ENCODE results near the gene SH3BP5. TPM values are rescaled to one million over a fixed set of nuclear protein-coding genes. Genes with fewer than 3 reads are reported as not detected.
"Not testable (repeated sequence)": the region's sequence is repeated elsewhere in the genome, so short reads cannot be mapped to it uniquely, and the experiment has no call there.

The SH3BP5 gene
- total RNA-seq, 1 donor from 2014 or later, result 24.0 TPM

- no peak overlapping the region for H3K4me3 ChIP-seq (ENCODE audit: low read length in 3 of 3)
- no peak overlapping the region for H3K27ac ChIP-seq (ENCODE audit: low read depth, low read length)
These were observed 29.3 kb upstream of the SH3BP5 start for GRCh38 chr3:15361494-15362214.

GRCh38 chr3:15360788-15361493, 28.6 kb upstream of the SH3BP5 start:
- no peak overlapping the region for H3K4me3 ChIP-seq (ENCODE audit: low read length in 3 of 3)
- H3K27me3 ChIP-seq (ENCODE audit: control insufficient read depth in 3 of 3, insufficient read depth in 3 of 3, low read length in 3 of 3), result no peaks in the 10 kb centered on the region
- no peaks in the 10 kb centered on the region for H3K36me3 ChIP-seq (ENCODE audit: control insufficient read depth in 3 of 3, insufficient read depth in 3 of 3, low read length in 3 of 3)
- H3K4me1 ChIP-seq (ENCODE audit: control insufficient read depth in 3 of 3, insufficient read depth in 3 of 3, low read length in 3 of 3), result peaks cover 3 to 7% (median 4%) of the 10 kb centered on the region in 3 donors
- no peaks in the 10 kb centered on the region for H3K9me3 ChIP-seq (ENCODE audit: control insufficient read depth in 3 of 3, low read length in 3 of 3)
- no peak overlapping the region for H3K27ac ChIP-seq (ENCODE audit: low read depth, low read length)
- no peak overlapping the region for H3K9ac ChIP-seq (ENCODE audit: low read depth in 1 of 3, low read length in 3 of 3)

More at GRCh38 chr3:15361494-15362214, 29.3 kb upstream of the SH3BP5 start:
- H3K36me3 ChIP-seq (ENCODE audit: control insufficient read depth in 3 of 3, insufficient read depth in 3 of 3, low read length in 3 of 3), result no peaks in the 10 kb centered on the region
- H3K27me3 ChIP-seq (ENCODE audit: control insufficient read depth in 3 of 3, insufficient read depth in 3 of 3, low read length in 3 of 3), result no peaks in the 10 kb centered on the region
- H3K4me1 ChIP-seq (ENCODE audit: control insufficient read depth in 3 of 3, insufficient read depth in 3 of 3, low read length in 3 of 3), result peaks cover 3 to 4% (median 4%) of the 10 kb centered on the region in 3 donors
- H3K9me3 ChIP-seq (ENCODE audit: control insufficient read depth in 3 of 3, low read length in 3 of 3), result no peaks in the 10 kb centered on the region
- no peak overlapping the region for H3K9ac ChIP-seq (ENCODE audit: low read depth in 1 of 3, low read length in 3 of 3)

GRCh38 chr3:15359677-15360397, 27.5 kb upstream of the SH3BP5 start:
- Histone ChIP-seq H3K4me1 (ENCODE audit: control insufficient read depth in 3 of 3, insufficient read depth in 3 of 3, low read length in 3 of 3) (peaks cover 3 to 7% (median 4%) of the 10 kb centered on the region in 3 donors), H3K9me3 (ENCODE audit: control insufficient read depth in 3 of 3, low read length in 3 of 3) (no peaks in the 10 kb centered on the region), H3K9ac (ENCODE audit: low read depth in 1 of 3, low read length in 3 of 3) (no peak overlapping the region), H3K4me3 (ENCODE audit: low read length in 3 of 3) (no peak overlapping the region), H3K36me3 (ENCODE audit: control insufficient read depth in 3 of 3, insufficient read depth in 3 of 3, low read length in 3 of 3) (no peaks in the 10 kb centered on the region), H3K27me3 (ENCODE audit: control insufficient read depth in 3 of 3, insufficient read depth in 3 of 3, low read length in 3 of 3) (no peaks in the 10 kb centered on the region), H3K27ac (ENCODE audit: low read depth, low read length) (no peak overlapping the region)

- H3K27ac ChIP-seq (ENCODE audit: low read depth, low read length), result peak overlapping the region; percentile 19
- H3K9ac ChIP-seq (ENCODE audit: low read depth in 1 of 3, low read length in 3 of 3); H3K36me3 ChIP-seq (ENCODE audit: control insufficient read depth in 3 of 3, insufficient read depth in 3 of 3, low read length in 3 of 3); H3K4me3 ChIP-seq (ENCODE audit: low read length in 3 of 3); H3K4me1 ChIP-seq (ENCODE audit: control insufficient read depth in 3 of 3, insufficient read depth in 3 of 3, low read length in 3 of 3); H3K27me3 ChIP-seq (ENCODE audit: control insufficient read depth in 3 of 3, insufficient read depth in 3 of 3, low read length in 3 of 3); H3K9me3 ChIP-seq (ENCODE audit: control insufficient read depth in 3 of 3, low read length in 3 of 3): not testable (repeated sequence)
These were observed 24.3 kb upstream of the SH3BP5 start for GRCh38 chr3:15356651-15357061.

- H3K9ac ChIP-seq (ENCODE audit: low read depth in 1 of 3, low read length in 3 of 3), result no peak overlapping the region
- H3K36me3 ChIP-seq (ENCODE audit: control insufficient read depth in 3 of 3, insufficient read depth in 3 of 3, low read length in 3 of 3), result no peaks in the 10 kb centered on the region
- no peak overlapping the region for H3K4me3 ChIP-seq (ENCODE audit: low read length in 3 of 3)
- peak overlapping the region; percentile 19 for H3K27ac ChIP-seq (ENCODE audit: low read depth, low read length)
- H3K4me1 ChIP-seq (ENCODE audit: control insufficient read depth in 3 of 3, insufficient read depth in 3 of 3, low read length in 3 of 3), result peaks cover 0 to 3% (median 0%) of the 10 kb centered on the region in 3 donors
- no peaks in the 10 kb centered on the region for H3K27me3 ChIP-seq (ENCODE audit: control insufficient read depth in 3 of 3, insufficient read depth in 3 of 3, low read length in 3 of 3)
- peaks cover 0 to 4% (median 0%) of the 10 kb centered on the region in 3 donors for H3K9me3 ChIP-seq (ENCODE audit: control insufficient read depth in 3 of 3, low read length in 3 of 3)
These were observed 23.8 kb upstream of the SH3BP5 start for GRCh38 chr3:15356176-15356575.

- H3K9ac ChIP-seq (ENCODE audit: low read depth in 1 of 3, low read length in 3 of 3), result no peak overlapping the region
- H3K36me3 ChIP-seq (ENCODE audit: control insufficient read depth in 3 of 3, insufficient read depth in 3 of 3, low read length in 3 of 3), result no peaks in the 10 kb centered on the region
- H3K4me3 ChIP-seq (ENCODE audit: low read length in 3 of 3), result no peak overlapping the region
- H3K27me3 ChIP-seq (ENCODE audit: control insufficient read depth in 3 of 3, insufficient read depth in 3 of 3, low read length in 3 of 3), result no peaks in the 10 kb centered on the region
- H3K27ac ChIP-seq (ENCODE audit: low read depth, low read length), result no peak overlapping the region
- peaks cover 0 to 3% (median 0%) of the 10 kb centered on the region in 3 donors for H3K4me1 ChIP-seq (ENCODE audit: control insufficient read depth in 3 of 3, insufficient read depth in 3 of 3, low read length in 3 of 3)
- H3K9me3 ChIP-seq (ENCODE audit: control insufficient read depth in 3 of 3, low read length in 3 of 3), result peaks cover 0 to 5% (median 0%) of the 10 kb centered on the region in 3 donors
These were observed 22.7 kb upstream of the SH3BP5 start for GRCh38 chr3:15355086-15355485.

GRCh38 chr3:15354485-15354884, 22.1 kb upstream of the SH3BP5 start:
- Histone ChIP-seq H3K27me3 (ENCODE audit: control insufficient read depth in 3 of 3, insufficient read depth in 3 of 3, low read length in 3 of 3) (no peaks in the 10 kb centered on the region), H3K4me1 (ENCODE audit: control insufficient read depth in 3 of 3, insufficient read depth in 3 of 3, low read length in 3 of 3) (peaks cover 0 to 3% (median 0%) of the 10 kb centered on the region in 3 donors), H3K27ac (ENCODE audit: low read depth, low read length) (no peak overlapping the region), H3K9me3 (ENCODE audit: control insufficient read depth in 3 of 3, low read length in 3 of 3) (peaks cover 0 to 5% (median 0%) of the 10 kb centered on the region in 3 donors), H3K4me3 (ENCODE audit: low read length in 3 of 3) (no peak overlapping the region), H3K36me3 (ENCODE audit: control insufficient read depth in 3 of 3, insufficient read depth in 3 of 3, low read length in 3 of 3) (no peaks in the 10 kb centered on the region), H3K9ac (ENCODE audit: low read depth in 1 of 3, low read length in 3 of 3) (no peak overlapping the region)

- Histone ChIP-seq H3K27ac (ENCODE audit: low read depth, low read length) (no peak overlapping the region), H3K9ac (ENCODE audit: low read depth in 1 of 3, low read length in 3 of 3) (no peak overlapping the region), H3K4me1 (ENCODE audit: control insufficient read depth in 3 of 3, insufficient read depth in 3 of 3, low read length in 3 of 3) (peaks cover 7 to 8% (median 8%) of the 10 kb centered on the region in 3 donors), H3K9me3 (ENCODE audit: control insufficient read depth in 3 of 3, low read length in 3 of 3) (peaks cover 0 to 5% (median 0%) of the 10 kb centered on the region in 3 donors), H3K4me3 (ENCODE audit: low read length in 3 of 3) (no peak overlapping the region), H3K27me3 (ENCODE audit: control insufficient read depth in 3 of 3, insufficient read depth in 3 of 3, low read length in 3 of 3) (no peaks in the 10 kb centered on the region), H3K36me3 (ENCODE audit: control insufficient read depth in 3 of 3, insufficient read depth in 3 of 3, low read length in 3 of 3) (no peaks in the 10 kb centered on the region)
These were observed 17.8 kb upstream of the SH3BP5 start for GRCh38 chr3:15350141-15350540.

- not testable (repeated sequence) for H3K9me3 ChIP-seq (ENCODE audit: control insufficient read depth in 3 of 3, low read length in 3 of 3); H3K36me3 ChIP-seq (ENCODE audit: control insufficient read depth in 3 of 3, insufficient read depth in 3 of 3, low read length in 3 of 3); H3K27ac ChIP-seq (ENCODE audit: low read depth, low read length); H3K4me3 ChIP-seq (ENCODE audit: low read length in 3 of 3); H3K27me3 ChIP-seq (ENCODE audit: control insufficient read depth in 3 of 3, insufficient read depth in 3 of 3, low read length in 3 of 3); H3K9ac ChIP-seq (ENCODE audit: low read depth in 1 of 3, low read length in 3 of 3)
- H3K4me1 ChIP-seq (ENCODE audit: control insufficient read depth in 3 of 3, insufficient read depth in 3 of 3, low read length in 3 of 3), result peaks cover 13 to 15% (median 13%) of the 10 kb centered on the region in 3 donors
These were observed 17.1 kb upstream of the SH3BP5 start for GRCh38 chr3:15349438-15349837.

Measured in skeletal muscle tissue (tissue), 4 donors.